OCI-LY7 (cell line): ENCODE measurements around the gene USP24. TPM values are rescaled to one million over a fixed set of nuclear protein-coding genes. Genes with fewer than 3 reads are reported as not detected.

Source experiments
- BruUV-seq: library from RNA; stranded (reverse); fragments of 400-500 nt; replicated peaks from 2 replicates; lab custom pipeline; 2021; lab: Mats Ljungman, UMichigan
- CTCF ChIA-PET: fragments of 300-600 bp; sonication (Branson Sonifier 250); formaldehyde crosslinking; loops from one replicate; lab custom pipeline; 2022; ENCODE audit warnings: antibody characterized with exemption; ENCODE audit not compliant: unreplicated experiment; lab: Charles Lee
- POLR2A ChIA-PET: fragments of 300-600 bp; sonication (Branson Sonifier 250); formaldehyde crosslinking; loops from one replicate; lab custom pipeline; 2022; ENCODE audit warnings: antibody characterized with exemption; lab: Charles Lee
- DNase-seq: peaks from one replicate; pipeline ENCODE4 v3.0.0-alpha.2; 2015; ENCODE audit warnings: low spot score
- H2AFZ ChIP-seq: fragments of 200-600 bp; sonication (generic), shearing (Covaris generic); 2 replicates; pipeline ENCODE4 v1.6.1; 2014; ENCODE audit warnings: mild to moderate bottlenecking, antibody characterized with exemption, low read length, moderate library complexity
- H3K27ac ChIP-seq: fragments of 200-600 bp; sonication (generic); 2 replicates; pipeline ENCODE4 v1.5.1; 2014; ENCODE audit warnings: mixed run types, low read depth, mild to moderate bottlenecking, moderate library complexity, low read length, inconsistent platforms; ENCODE audit not compliant: poor library complexity, severe bottlenecking
- H3K36me3 ChIP-seq: fragments of 200-600 bp; sonication (generic); 2 replicates; pipeline ENCODE4 v1.6.1; 2014; ENCODE audit warnings: mild to moderate bottlenecking, antibody characterized with exemption, low read length, moderate library complexity, mixed read lengths; ENCODE audit not compliant: insufficient read depth
- H3K4me1 ChIP-seq: fragments of 200-600 bp; sonication (generic); 2 replicates; pipeline ENCODE4 v1.5.1; 2014; ENCODE audit warnings: mild to moderate bottlenecking, low read length; ENCODE audit not compliant: insufficient read depth, poor library complexity, severe bottlenecking
- H3K4me2 ChIP-seq: fragments of 200-600 bp; sonication (generic); 2 replicates; pipeline ENCODE4 v1.6.1; 2014; ENCODE audit warnings: mild to moderate bottlenecking, low read length
- H3K4me3 ChIP-seq: fragments of 200-600 bp; sonication (generic); 2 replicates; pipeline ENCODE4 v1.5.1; 2014; ENCODE audit warnings: mild to moderate bottlenecking, low read depth, low read length; ENCODE audit not compliant: poor library complexity, severe bottlenecking
- H3K79me2 ChIP-seq: fragments of 200-600 bp; sonication (generic); 2 replicates; pipeline ENCODE4 v1.6.1; 2016; ENCODE audit warnings: low read depth, mild to moderate bottlenecking, low read length, moderate library complexity, mixed read lengths; ENCODE audit not compliant: insufficient read depth
- H3K9me2 ChIP-seq: fragments of 200-600 bp; sonication (generic); 2 replicates; pipeline ENCODE4 v1.6.1; 2016; ENCODE audit warnings: mild to moderate bottlenecking, low read length, mixed read lengths; ENCODE audit not compliant: insufficient read depth
- H3K9me3 ChIP-seq: fragments of 200-600 bp; sonication (generic); 2 replicates; pipeline ENCODE4 v1.6.1; 2014; ENCODE audit warnings: mild to moderate bottlenecking, mixed run types, low read length, mixed read lengths
- H4K20me1 ChIP-seq: fragments of 200-600 bp; sonication (generic); 2 replicates; pipeline ENCODE4 v1.6.1; 2014; ENCODE audit warnings: mild to moderate bottlenecking, antibody characterized with exemption, low read length, moderate library complexity, mixed read lengths; ENCODE audit not compliant: insufficient read depth
- EZH2phosphoT487 ChIP-seq: fragments of 200-600 bp; sonication (generic); IDR thresholded peaks from 2 replicates; pipeline ENCODE4 v1.6.1; 2018; ENCODE audit warnings: low read depth, borderline replicate concordance, mild to moderate bottlenecking, mixed run types, antibody characterized with exemption, low read length, moderate library complexity, mixed read lengths
- intact Hi-C: fragments of 100-400 bp; cut with micrococcal nuclease; formaldehyde crosslinking; loops from one replicate; pipeline ENCODE4 v1.10.0; 2022; ENCODE audit not compliant: unreplicated experiment
- total RNA-seq, 2 experiments: library from RNA; depleted of rRNA in 1 of 2; stranded (reverse); fragments of >200 nt in 1 of 2; shearing (Covaris generic) in 1 of 2; gene quantifications; 2 replicates each; pipeline ENCODE4 v1.2.3, GENCODE V29; 2014 to 2022
- TF ChIP-seq, protein P1 (sequence below): fragments of 200-600 bp; sonication (generic); conservative IDR thresholded peaks from 2 replicates; pipeline ENCODE4 v1.5.1; 2014; ENCODE audit warnings: mild to moderate bottlenecking, antibody characterized with exemption, low read length, moderate library complexity, mixed read lengths

USP24 gene
- total RNA-seq, 2 experiments from 2014 or later, result 35.1 to 46.3 TPM

GRCh38 chr1:55169126-55169525 is 46.0 kb downstream of the USP24 start:
- no peak for DNase-seq
- no peak overlapping the region for H3K4me3 ChIP-seq
- POLR2A ChIA-PET, result no interaction called here
- H2AFZ ChIP-seq, result no peak overlapping the region
- H3K27ac ChIP-seq, result no peak overlapping the region
- H3K4me1 ChIP-seq, result no peaks in the 10 kb centered on the region
- CTCF ChIA-PET, result no interaction called here
- no peaks in the 10 kb centered on the region for H3K9me2 ChIP-seq
- H3K36me3 ChIP-seq, result peaks cover 51% of the 10 kb centered on the region
- intact Hi-C loops, result no loop called here
- H4K20me1 ChIP-seq, result no peaks in the 10 kb centered on the region
- no peak overlapping the region for H3K4me2 ChIP-seq
- no TSS peak for BruUV-seq
- no peaks in the 10 kb centered on the region for H3K79me2 ChIP-seq
- TF ChIP-seq EZH2phosphoT487, result no peak
- TF ChIP-seq, protein P1, sequence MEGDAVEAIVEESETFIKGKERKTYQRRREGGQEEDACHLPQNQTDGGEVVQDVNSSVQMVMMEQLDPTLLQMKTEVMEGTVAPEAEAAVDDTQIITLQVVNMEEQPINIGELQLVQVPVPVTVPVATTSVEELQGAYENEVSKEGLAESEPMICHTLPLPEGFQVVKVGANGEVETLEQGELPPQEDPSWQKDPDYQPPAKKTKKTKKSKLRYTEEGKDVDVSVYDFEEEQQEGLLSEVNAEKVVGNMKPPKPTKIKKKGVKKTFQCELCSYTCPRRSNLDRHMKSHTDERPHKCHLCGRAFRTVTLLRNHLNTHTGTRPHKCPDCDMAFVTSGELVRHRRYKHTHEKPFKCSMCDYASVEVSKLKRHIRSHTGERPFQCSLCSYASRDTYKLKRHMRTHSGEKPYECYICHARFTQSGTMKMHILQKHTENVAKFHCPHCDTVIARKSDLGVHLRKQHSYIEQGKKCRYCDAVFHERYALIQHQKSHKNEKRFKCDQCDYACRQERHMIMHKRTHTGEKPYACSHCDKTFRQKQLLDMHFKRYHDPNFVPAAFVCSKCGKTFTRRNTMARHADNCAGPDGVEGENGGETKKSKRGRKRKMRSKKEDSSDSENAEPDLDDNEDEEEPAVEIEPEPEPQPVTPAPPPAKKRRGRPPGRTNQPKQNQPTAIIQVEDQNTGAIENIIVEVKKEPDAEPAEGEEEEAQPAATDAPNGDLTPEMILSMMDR, result no peak
- no peaks in the 10 kb centered on the region for H3K9me3 ChIP-seq

DNA sequence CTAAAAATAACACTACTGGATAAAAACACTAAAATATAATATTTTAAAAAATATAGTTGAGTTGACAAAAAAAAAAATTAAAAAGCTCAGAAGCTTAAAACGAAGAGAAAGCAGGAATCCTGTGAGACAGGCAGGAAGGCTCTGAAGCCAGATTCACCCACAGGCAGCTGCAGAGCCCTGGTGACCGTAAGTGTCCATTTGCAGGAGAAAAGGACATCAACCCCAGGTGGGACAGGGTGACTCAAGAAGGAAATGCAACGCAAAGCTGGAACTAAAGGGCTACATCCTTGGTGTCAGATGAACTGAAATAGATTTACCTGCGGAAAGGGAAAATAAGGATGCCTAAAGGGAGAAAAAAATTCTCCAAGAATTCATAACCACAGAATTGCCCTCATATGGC is 46.8 kb downstream of the USP24 start:
- no peaks in the 10 kb centered on the region for H4K20me1 ChIP-seq
- intact Hi-C loops, result no loop called here
- no peak overlapping the region for H2AFZ ChIP-seq
- no TSS peak for BruUV-seq
- POLR2A ChIA-PET, result interaction anchor here (0.6 to 0.7 kb wide), 3 partner anchors 9 to 20 kb away, joined by 3 to 5 read pairs (median 4); no protein-coding TSS in a partner anchor
- H3K4me3 ChIP-seq, result no peak overlapping the region
- no peaks in the 10 kb centered on the region for H3K4me1 ChIP-seq
- no peaks in the 10 kb centered on the region for H3K79me2 ChIP-seq
- CTCF ChIA-PET, result no interaction called here
- H3K4me2 ChIP-seq, result no peak overlapping the region
- no peaks in the 10 kb centered on the region for H3K9me3 ChIP-seq
- no peak for TF ChIP-seq EZH2phosphoT487
- TF ChIP-seq, protein P1, result no peak
- H3K36me3 ChIP-seq, result peaks cover 57% of the 10 kb centered on the region
- H3K27ac ChIP-seq, result no peak overlapping the region
- H3K9me2 ChIP-seq, result no peaks in the 10 kb centered on the region
- DNase-seq, result no peak

- H3K4me2 ChIP-seq, result no peak overlapping the region
- CTCF ChIA-PET, result no interaction called here
- no peaks in the 10 kb centered on the region for H3K9me3 ChIP-seq
- no peaks in the 10 kb centered on the region for H3K9me2 ChIP-seq
- no peaks in the 10 kb centered on the region for H3K4me1 ChIP-seq
- H3K79me2 ChIP-seq, result no peaks in the 10 kb centered on the region
- TF ChIP-seq, protein P1, result no peak
- no peak for TF ChIP-seq EZH2phosphoT487
- intact Hi-C loops, result no loop called here
- DNase-seq, result no peak
- no peak overlapping the region for H2AFZ ChIP-seq
- H3K36me3 ChIP-seq, result peaks cover 59% of the 10 kb centered on the region
- H4K20me1 ChIP-seq, result no peaks in the 10 kb centered on the region
- BruUV-seq, result no TSS peak
- POLR2A ChIA-PET, result no interaction called here
- H3K4me3 ChIP-seq, result no peak overlapping the region
- no peak overlapping the region for H3K27ac ChIP-seq
Observed at GRCh38 chr1:55167224-55167871, 47.8 kb downstream of the USP24 start.
